ENCODE measurements around the gene IGF2BP2.

GRCh38 chr3:185754920-185755319 is 69.9 kb downstream of the IGF2BP2 start:
- TF ChIP-seq POLR2A (IDR thresholded peaks at IDR 0.05; ENCODE audit: low read depth, low read length) (no peak), POLR2AphosphoS5 (IDR thresholded peaks at IDR 0.05; ENCODE audit: low read depth, low read length) (no peak), TAF1 (IDR thresholded peaks at IDR 0.05; ENCODE audit: low read depth, low read length) (no peak), PAX5 (IDR thresholded peaks at IDR 0.05; ENCODE audit: insufficient read depth, low read length, severe bottlenecking) (no peak), SPI1 (IDR thresholded peaks at IDR 0.05; ENCODE audit: low read depth, low read length) (no peak), POU2F2 (IDR thresholded peaks at IDR 0.05; ENCODE audit: low read depth, low read length) (no peak)

All from GM12891 (cell line).